WERI-Rb-1 (cell line): Measurements from ENCODE around the gene FANK1.

Source experiments
- DNase-seq: peaks from one replicate; pipeline ENCODE4 v3.0.0-alpha.2; 2020
- H3K27ac ChIP-seq: fragments of 250-450 bp; sonication (Bioruptor Pico); 2 replicates; pipeline ENCODE4 v1.5.1; 2020; ENCODE audit warnings: mild to moderate bottlenecking, moderate library complexity
- H3K27me3 ChIP-seq: fragments of 250-450 bp; sonication (Bioruptor Pico); 2 replicates; pipeline ENCODE4 v1.5.1; 2021; ENCODE audit warnings: mild to moderate bottlenecking, low read depth, moderate library complexity; ENCODE audit not compliant: insufficient read depth, severe bottlenecking
- H3K36me3 ChIP-seq: fragments of 250-450 bp; sonication (Bioruptor Pico); 2 replicates; pipeline ENCODE4 v1.5.1; 2020; ENCODE audit warnings: mild to moderate bottlenecking, moderate library complexity
- H3K4me3 ChIP-seq: 2 replicates; pipeline ENCODE4 v1.5.1; 2011; ENCODE audit warnings: low read depth, mild to moderate bottlenecking, control low read depth, low read length
- H3K9me3 ChIP-seq: fragments of 250-450 bp; sonication (Bioruptor Pico); 2 replicates; pipeline ENCODE4 v1.5.1; 2021; ENCODE audit warnings: mild to moderate bottlenecking, moderate library complexity; ENCODE audit not compliant: severe bottlenecking
- TF ChIP-seq, protein P1 (sequence below): IDR thresholded peaks from 2 replicates; pipeline ENCODE4 v1.5.1; 2011; ENCODE audit warnings: low read depth, mild to moderate bottlenecking, control low read depth, inconsistent platforms, low read length

Gene FANK1

DNA sequence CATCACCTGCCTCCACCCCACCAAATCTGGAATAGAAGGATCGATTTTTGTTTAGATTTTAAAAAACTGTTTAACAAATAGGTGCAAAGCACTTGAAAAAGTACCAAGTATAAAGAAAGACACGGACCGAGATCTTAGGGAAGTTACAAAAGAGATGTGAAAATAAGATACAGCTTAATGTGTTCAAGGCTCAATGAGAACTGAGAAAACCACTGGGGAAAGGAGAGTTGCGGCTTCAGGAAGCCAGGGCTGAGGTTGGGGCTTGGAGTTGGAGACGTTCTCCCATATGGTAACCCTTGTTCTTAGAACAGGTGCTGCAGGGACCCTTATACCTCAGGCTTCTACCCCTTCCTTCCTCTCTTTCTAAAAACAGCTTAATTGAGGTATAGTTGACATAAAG lies 140.2 kb downstream of the FANK1 start:
- no peaks in the 10 kb centered on the region for H3K27me3 ChIP-seq
- H3K9me3 ChIP-seq, result peaks cover 3% of the 10 kb centered on the region
- TF ChIP-seq, protein P1, sequence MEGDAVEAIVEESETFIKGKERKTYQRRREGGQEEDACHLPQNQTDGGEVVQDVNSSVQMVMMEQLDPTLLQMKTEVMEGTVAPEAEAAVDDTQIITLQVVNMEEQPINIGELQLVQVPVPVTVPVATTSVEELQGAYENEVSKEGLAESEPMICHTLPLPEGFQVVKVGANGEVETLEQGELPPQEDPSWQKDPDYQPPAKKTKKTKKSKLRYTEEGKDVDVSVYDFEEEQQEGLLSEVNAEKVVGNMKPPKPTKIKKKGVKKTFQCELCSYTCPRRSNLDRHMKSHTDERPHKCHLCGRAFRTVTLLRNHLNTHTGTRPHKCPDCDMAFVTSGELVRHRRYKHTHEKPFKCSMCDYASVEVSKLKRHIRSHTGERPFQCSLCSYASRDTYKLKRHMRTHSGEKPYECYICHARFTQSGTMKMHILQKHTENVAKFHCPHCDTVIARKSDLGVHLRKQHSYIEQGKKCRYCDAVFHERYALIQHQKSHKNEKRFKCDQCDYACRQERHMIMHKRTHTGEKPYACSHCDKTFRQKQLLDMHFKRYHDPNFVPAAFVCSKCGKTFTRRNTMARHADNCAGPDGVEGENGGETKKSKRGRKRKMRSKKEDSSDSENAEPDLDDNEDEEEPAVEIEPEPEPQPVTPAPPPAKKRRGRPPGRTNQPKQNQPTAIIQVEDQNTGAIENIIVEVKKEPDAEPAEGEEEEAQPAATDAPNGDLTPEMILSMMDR, result no peak
- H3K27ac ChIP-seq, result no peak overlapping the region
- H3K4me3 ChIP-seq, result no peak overlapping the region
- no peaks in the 10 kb centered on the region for H3K36me3 ChIP-seq
- no peak for DNase-seq

DNA sequence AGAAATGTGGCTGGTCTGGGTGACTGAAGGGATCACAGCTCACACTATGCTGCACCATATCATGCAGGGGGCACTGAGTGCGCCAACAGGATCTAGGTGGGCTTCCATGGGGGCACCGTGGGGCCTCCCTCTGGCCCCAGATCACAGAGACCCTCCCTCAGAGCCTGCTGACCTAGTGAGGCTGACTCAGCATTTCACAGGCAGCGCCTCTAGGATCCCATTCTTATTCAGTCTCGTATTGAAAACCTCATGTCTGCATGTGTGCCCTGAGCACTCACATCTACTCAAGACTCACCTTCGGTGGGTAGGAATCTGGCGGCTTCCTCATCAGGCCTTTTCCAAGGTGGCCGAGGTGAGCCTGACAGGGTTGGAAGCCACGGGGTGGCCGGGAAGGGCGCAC lies 141.6 kb downstream of the FANK1 start:
- Histone ChIP-seq H3K27me3 (no peaks in the 10 kb centered on the region), H3K4me3 (no peak overlapping the region), H3K9me3 (peaks cover 3% of the 10 kb centered on the region), H3K27ac (no peak overlapping the region), H3K36me3 (no peaks in the 10 kb centered on the region)
- TF ChIP-seq, protein P1, result no peak
- DNase-seq, result no peak

DNA sequence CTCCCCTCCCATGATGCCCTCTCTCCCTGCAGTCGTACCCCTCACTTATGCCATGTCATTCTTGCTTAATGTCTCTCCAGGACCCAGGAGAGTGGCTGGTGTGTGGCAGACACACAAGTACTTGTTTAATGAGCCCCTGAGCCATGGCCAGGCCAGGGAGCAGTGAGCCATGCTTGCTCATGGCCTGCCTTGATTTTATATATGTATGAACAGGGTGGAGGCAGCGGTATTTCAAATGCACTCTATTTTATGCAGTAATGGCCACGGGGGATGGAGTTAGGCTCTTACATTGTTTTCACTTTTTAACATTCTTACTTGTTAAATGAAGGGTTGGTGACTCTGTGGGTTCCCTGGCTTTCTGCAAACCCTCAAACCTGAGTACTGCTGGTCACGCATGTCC lies 144.8 kb downstream of the FANK1 start:
- TF ChIP-seq, protein P1, result no peak
- no peak for DNase-seq
- Histone ChIP-seq H3K4me3 (no peak overlapping the region), H3K36me3 (no peaks in the 10 kb centered on the region), H3K27me3 (no peaks in the 10 kb centered on the region), H3K9me3 (no peaks in the 10 kb centered on the region), H3K27ac (no peak overlapping the region)

DNA sequence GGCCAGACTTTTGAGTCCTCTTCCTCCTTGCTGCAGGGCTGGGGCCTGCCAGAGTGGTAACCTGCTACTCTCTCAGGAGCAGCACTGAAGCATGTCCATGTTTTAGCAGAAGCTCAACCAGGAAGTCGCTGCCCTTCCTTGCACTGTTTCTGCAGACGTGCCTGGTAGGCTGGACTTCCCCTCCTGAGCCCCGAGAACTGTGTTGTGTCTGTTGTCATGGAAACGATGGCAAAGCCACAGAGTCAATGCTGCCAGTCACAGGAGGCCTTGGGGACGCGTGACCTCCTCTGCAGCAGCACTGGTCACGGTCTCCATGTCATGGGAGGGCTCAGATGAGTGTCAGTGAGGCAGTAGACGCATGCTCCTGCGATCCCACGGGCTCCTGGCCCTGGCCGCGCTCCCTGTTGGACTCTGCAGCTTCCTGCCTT lies 145.5 kb downstream of the FANK1 start:
- no peak overlapping the region for H3K27ac ChIP-seq
- no peak overlapping the region for H3K4me3 ChIP-seq
- peak; percentile 52 for DNase-seq

DNA sequence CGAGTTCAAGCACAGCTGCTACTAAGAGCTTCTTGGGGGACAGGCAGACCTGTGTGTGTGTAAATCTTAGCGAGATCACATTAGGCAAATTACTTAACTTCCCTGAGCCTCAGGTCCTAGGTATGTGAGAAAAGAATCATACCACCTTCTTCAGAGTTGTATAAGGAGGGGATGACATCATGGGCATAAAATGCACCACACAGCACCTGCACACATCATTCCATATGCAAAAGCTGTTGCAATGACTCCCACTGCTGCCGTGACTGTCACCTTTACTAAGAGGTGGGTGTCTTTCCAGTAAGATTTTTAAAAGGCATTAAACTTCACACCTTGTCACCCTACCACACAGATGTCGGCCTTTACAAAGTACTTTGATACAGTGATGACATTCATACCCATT lies 146.0 kb downstream of the FANK1 start:
- Histone ChIP-seq H3K27me3 (no peaks in the 10 kb centered on the region), H3K4me3 (no peak overlapping the region), H3K9me3 (no peaks in the 10 kb centered on the region), H3K36me3 (no peaks in the 10 kb centered on the region), H3K27ac (no peak overlapping the region)
- TF ChIP-seq, protein P1, result no peak
- no peak for DNase-seq

More for the DNA sequence above, 145.5 kb downstream of the FANK1 start:
- Histone ChIP-seq H3K36me3 (no peaks in the 10 kb centered on the region), H3K9me3 (no peaks in the 10 kb centered on the region), H3K27me3 (no peaks in the 10 kb centered on the region)
- TF ChIP-seq, protein P1, result no peak

DNA sequence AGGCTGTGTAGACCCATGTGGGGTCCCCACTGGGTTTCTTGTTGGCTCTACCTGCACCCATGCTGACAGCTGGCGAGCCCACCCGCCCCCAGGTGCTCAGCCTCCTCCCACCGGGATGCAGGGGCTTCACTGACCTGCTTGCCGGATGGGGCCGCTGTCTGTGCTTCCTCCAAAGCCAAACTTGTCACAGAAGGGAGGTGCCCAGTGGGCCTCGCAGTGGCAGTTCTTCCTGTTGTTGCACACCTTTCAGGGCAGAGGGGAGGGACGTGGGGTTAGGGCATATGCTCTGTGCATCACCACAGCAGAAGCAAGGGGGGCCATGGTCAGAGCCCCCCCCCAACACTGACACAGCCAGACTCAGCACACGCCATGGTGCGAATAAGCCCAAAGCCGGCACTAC lies 146.5 kb downstream of the FANK1 start:
- no peak for DNase-seq
- Histone ChIP-seq H3K36me3 (no peaks in the 10 kb centered on the region), H3K27me3 (no peaks in the 10 kb centered on the region), H3K27ac (no peak overlapping the region), H3K9me3 (no peaks in the 10 kb centered on the region), H3K4me3 (no peak overlapping the region)
- TF ChIP-seq, protein P1, result no peak
